Measurements from ENCODE around the gene HS6ST1. TPM values are rescaled to one million over a fixed set of nuclear protein-coding genes. Genes with fewer than 3 reads are reported as not detected.

HS6ST1 gene
- total and polyA plus RNA-seq, 2 of the 4 experiments (the other 2 are of a cell fraction) = 29.9 to 36.9 TPM

DNA sequence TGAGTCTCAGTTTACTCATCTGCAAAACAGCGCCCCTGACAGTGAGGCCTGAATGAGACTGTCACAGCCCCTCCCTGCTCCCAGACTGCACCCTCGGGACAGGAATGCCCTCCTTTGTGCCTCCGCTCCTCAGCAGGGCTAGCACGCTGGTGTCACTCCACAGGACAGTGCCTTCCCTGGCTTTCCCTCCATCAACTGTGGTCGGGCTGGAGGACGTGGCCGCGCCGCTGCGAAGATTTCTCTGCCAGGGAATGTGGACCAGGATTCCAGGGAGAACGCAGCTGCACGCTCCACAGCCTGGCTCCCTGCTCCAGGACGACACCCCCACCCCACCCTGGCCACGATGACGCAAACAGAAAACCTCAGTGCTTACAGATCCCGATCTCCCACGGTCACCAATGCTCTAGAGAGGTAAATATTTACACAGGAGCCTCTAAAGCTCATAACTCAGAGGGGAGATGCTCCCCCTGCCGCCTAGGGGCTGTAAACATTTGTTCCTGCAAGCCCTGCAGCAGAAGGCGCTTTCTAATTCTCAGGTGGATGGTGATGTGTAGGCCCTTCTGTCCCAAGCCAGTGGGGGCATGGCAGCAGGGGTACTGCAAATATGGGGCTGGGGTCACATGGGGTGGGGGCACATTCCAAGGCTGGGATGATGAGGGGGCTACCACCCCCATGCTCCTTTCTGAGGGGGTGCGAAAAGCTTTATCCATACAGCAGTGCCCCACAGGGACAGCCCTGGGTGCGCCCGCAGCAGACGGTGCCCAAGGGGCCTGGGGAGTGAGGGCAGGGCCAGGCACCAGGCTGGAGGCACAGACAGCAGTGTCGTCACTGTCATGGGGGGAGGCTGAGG lies 12.4 kb downstream of the HS6ST1 start:
- H3K79me1 ChIP-seq (ENCODE audit: low read depth in 1 of 2, low read length in 2 of 2) = peaks cover 38 to 92% of the 10 kb centered on the region in 2 experiments
- ATAC-seq (ENCODE audit: low read depth) = peak; percentile 68
- H2BK15ac ChIP-seq (ENCODE audit: low read depth, low read length) = peak overlapping the region; percentile 61; the same call in 2 of the 3 replicates
- H3K9ac ChIP-seq (ENCODE audit: low read depth, low read length) = peak overlapping the region; percentile 80
- in situ Hi-C loops (cut with MboI; ENCODE audit: low sequenced_read_pairs) (loop anchor here (5.0 to 25.0 kb wide), 2 partner anchors 124 to 419 kb away; partner anchors contain the start of gene AMMECR1L), dilution Hi-C loops (cut with HindIII; ENCODE audit: low sequenced_read_pairs, unreplicated experiment) (no loop called here), intact Hi-C loops (cut with micrococcal nuclease) (loop anchor here (1.0 to 2.0 kb wide), 2 partner anchors 70 to 127 kb away; no protein-coding TSS in a partner anchor)
- CTCF ChIA-PET = interaction anchor here (0.5 to 1.8 kb wide), 6 partner anchors 10 to 189 kb away, joined by 3 to 5 read pairs (median 4); no protein-coding TSS in a partner anchor
- H3K18ac ChIP-seq (ENCODE audit: low read depth, low read length) = peak overlapping the region; percentile 87
- peak overlapping the region; percentile 99 for H2BK120ac ChIP-seq (ENCODE audit: low read depth, low read length)
- H3K14ac ChIP-seq (replicated peaks; ENCODE audit: low read depth, low read length) = peak overlapping the region; percentile 89
- H4K5ac ChIP-seq (ENCODE audit: low read depth, low read length) = peak overlapping the region; percentile 89
- H3K56ac ChIP-seq (ENCODE audit: extremely low read depth, insufficient read depth, low read length) = peak overlapping the region; percentile 93
- peak overlapping the region; percentile 92 for H3K23ac ChIP-seq (ENCODE audit: low read depth, low read length)
- peaks cover 81% of the 10 kb centered on the region for H3K4me1 ChIP-seq (ENCODE audit: control insufficient read depth, insufficient read depth, low read length)
- H3K36me3 ChIP-seq (ENCODE audit: control insufficient read depth, insufficient read depth, low read length) = peaks cover 47% of the 10 kb centered on the region
- H3K4ac ChIP-seq (ENCODE audit: low read depth, low read length) = peak overlapping the region; percentile 99
- no peak overlapping the region for H3K4me3 ChIP-seq (ENCODE audit: insufficient read depth, low read depth, low read length)
- H2AK5ac ChIP-seq (ENCODE audit: low read depth, low read length) = peak overlapping the region; percentile 96
- peak overlapping the region; percentile 56 for H2AK9ac ChIP-seq (replicated peaks; ENCODE audit: low read depth, low read length, poor library complexity)
- WGBS, 2 experiments (ENCODE audit: extremely low coverage in 2 of 2, insufficient read length in 1 of 2) = 40% methylated on average over 7 of the region's 24 CpGs; no CpG with 5 or more reads in 1 of the 2 experiments
- no peaks in the 10 kb centered on the region for H3K27me3 ChIP-seq (ENCODE audit: control insufficient read depth, insufficient read depth, low read length)
- H2BK5ac ChIP-seq (ENCODE audit: low read depth, low read length, poor library complexity, severe bottlenecking) = peak overlapping the region; percentile 99
- H3K9me1 ChIP-seq (ENCODE audit: insufficient read depth, low read length) = peaks cover 58% of the 10 kb centered on the region
- peak; percentile 100 for DNase-seq
- H4K20me1 ChIP-seq (ENCODE audit: insufficient read depth, low read length) = peaks cover 75% of the 10 kb centered on the region
- no TSS peak for BruUV-seq (replicated peaks)
- peak overlapping the region; percentile 99 for H4K91ac ChIP-seq (ENCODE audit: insufficient read depth, low read depth, low read length)
- POLR2A ChIA-PET (ENCODE audit: unreplicated experiment) = interaction anchor here (0.5 to 1.0 kb wide), 4 partner anchors 9 to 284 kb away, joined by 3 to 4 read pairs (median 4); no protein-coding TSS in a partner anchor
- H2AFZ ChIP-seq (replicated peaks; ENCODE audit: low read length, poor library complexity) = peak overlapping the region; percentile 53
- peak overlapping the region; percentile 95 for H3K27ac ChIP-seq (ENCODE audit: insufficient read depth, low read length)
- peak overlapping the region; percentile 89 to 95 for H4K8ac ChIP-seq (ENCODE audit: low read depth in 2 of 2, low read length in 2 of 2)
- H3K9me3 ChIP-seq (ENCODE audit: control insufficient read depth, insufficient read depth, low read length) = no peaks in the 10 kb centered on the region
- H3K4me2 ChIP-seq (ENCODE audit: low read depth, low read length) = peak overlapping the region; percentile 47
- H2BK20ac ChIP-seq (ENCODE audit: low read depth, low read length) = peak overlapping the region; percentile 70
- TF ChIP-seq CEBPB (IDR thresholded peaks at IDR 0.05; ENCODE audit: low read depth, low read length) (peak; percentile 85), POLR2A (IDR thresholded peaks at IDR 0.05; ENCODE audit: low read depth, low read length) (peak; percentile 61), MAFK (IDR thresholded peaks at IDR 0.05; ENCODE audit: low read depth, low read length) (0 out of 2 replicates have a peak, but pooled peaks have one; percentile 7), SMC3 (IDR thresholded peaks at IDR 0.05; ENCODE audit: low read depth, low read length) (peak; percentile 71), RCOR1 (IDR thresholded peaks at IDR 0.05; ENCODE audit: insufficient replicate concordance, low read length) (peak; percentile 77), MXI1 (IDR thresholded peaks at IDR 0.05; ENCODE audit: borderline replicate concordance, low read depth, low read length) (0 out of 2 replicates have a peak, but pooled peaks have one; percentile 65), FOS (IDR thresholded peaks at IDR 0.05; ENCODE audit: low read depth, low read length) (peak; percentile 81), BHLHE40 (IDR thresholded peaks at IDR 0.05; ENCODE audit: low read depth, low read length) (peak; percentile 95), MAZ (IDR thresholded peaks at IDR 0.05; ENCODE audit: borderline replicate concordance, low read depth, low read length) (peak; percentile 99), RAD21 (IDR thresholded peaks at IDR 0.05; ENCODE audit: low read length) (peak; percentile 66)
- TF ChIP-seq, protein P1, sequence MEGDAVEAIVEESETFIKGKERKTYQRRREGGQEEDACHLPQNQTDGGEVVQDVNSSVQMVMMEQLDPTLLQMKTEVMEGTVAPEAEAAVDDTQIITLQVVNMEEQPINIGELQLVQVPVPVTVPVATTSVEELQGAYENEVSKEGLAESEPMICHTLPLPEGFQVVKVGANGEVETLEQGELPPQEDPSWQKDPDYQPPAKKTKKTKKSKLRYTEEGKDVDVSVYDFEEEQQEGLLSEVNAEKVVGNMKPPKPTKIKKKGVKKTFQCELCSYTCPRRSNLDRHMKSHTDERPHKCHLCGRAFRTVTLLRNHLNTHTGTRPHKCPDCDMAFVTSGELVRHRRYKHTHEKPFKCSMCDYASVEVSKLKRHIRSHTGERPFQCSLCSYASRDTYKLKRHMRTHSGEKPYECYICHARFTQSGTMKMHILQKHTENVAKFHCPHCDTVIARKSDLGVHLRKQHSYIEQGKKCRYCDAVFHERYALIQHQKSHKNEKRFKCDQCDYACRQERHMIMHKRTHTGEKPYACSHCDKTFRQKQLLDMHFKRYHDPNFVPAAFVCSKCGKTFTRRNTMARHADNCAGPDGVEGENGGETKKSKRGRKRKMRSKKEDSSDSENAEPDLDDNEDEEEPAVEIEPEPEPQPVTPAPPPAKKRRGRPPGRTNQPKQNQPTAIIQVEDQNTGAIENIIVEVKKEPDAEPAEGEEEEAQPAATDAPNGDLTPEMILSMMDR (conservative IDR thresholded peaks at IDR 0.05; ENCODE audit: low read depth, low read length) = peak; percentile 69
- TF ChIP-seq, protein P2, sequence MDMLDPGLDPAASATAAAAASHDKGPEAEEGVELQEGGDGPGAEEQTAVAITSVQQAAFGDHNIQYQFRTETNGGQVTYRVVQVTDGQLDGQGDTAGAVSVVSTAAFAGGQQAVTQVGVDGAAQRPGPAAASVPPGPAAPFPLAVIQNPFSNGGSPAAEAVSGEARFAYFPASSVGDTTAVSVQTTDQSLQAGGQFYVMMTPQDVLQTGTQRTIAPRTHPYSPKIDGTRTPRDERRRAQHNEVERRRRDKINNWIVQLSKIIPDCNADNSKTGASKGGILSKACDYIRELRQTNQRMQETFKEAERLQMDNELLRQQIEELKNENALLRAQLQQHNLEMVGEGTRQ (IDR thresholded peaks at IDR 0.05; ENCODE audit: low read depth, low read length) = 0 out of 2 replicates have a peak, but pooled peaks have one; percentile 15

All from IMR-90 (cell line).